MCF 10A (cell line): ENCODE data around the gene LRRC7. TPM values are rescaled to one million over a fixed set of nuclear protein-coding genes. Genes with fewer than 3 reads are reported as not detected.
A peak's percentile ranks its signal among the peaks of the same experiment; 100 is the strongest.
"Not testable (repeated sequence)": the region's sequence is repeated elsewhere in the genome, so short reads cannot be mapped to it uniquely, and the experiment has no call there.

ENCODE experiments used
- BruUV-seq: library from RNA; stranded (reverse); fragments of 400-500 nt; replicated peaks from 2 replicates; lab custom pipeline; 2021; lab: Mats Ljungman, UMichigan
- CTCF ChIA-PET: fragments of 300-600 bp; sonication (Branson Sonifier 250); formaldehyde crosslinking; extraction: SDS; loops from one replicate; lab custom pipeline; 2021; ENCODE audit warnings: antibody characterized with exemption, inconsistent platforms; lab: Yijun Ruan, JAX
- POLR2A ChIA-PET: fragments of 300-600, 350-650 bp; sonication (Branson Sonifier 250); formaldehyde crosslinking; extraction: SDS; loops from one replicate; lab custom pipeline; 2020; ENCODE audit warnings: antibody characterized with exemption, inconsistent platforms; lab: Yijun Ruan, JAX
- DNase-seq: peaks from one replicate; pipeline ENCODE4 v3.0.0-alpha.2; 2018; ENCODE audit not compliant: unreplicated experiment
- H3K27ac Mint-ChIP-seq: one replicate; pipeline ENCODE4 v1.8.0; 2022; ENCODE audit warnings: mild to moderate bottlenecking, low read depth, mixed read lengths; ENCODE audit not compliant: unreplicated experiment
- H3K27me3 Mint-ChIP-seq: one replicate; pipeline ENCODE4 v1.8.0; 2022; ENCODE audit warnings: mixed read lengths; ENCODE audit not compliant: insufficient read depth, unreplicated experiment
- H3K36me3 Mint-ChIP-seq: one replicate; pipeline ENCODE4 v1.8.0; 2022; ENCODE audit warnings: mild to moderate bottlenecking, moderate library complexity, mixed read lengths; ENCODE audit not compliant: insufficient read depth, unreplicated experiment
- H3K4me1 Mint-ChIP-seq: one replicate; pipeline ENCODE4 v1.8.0; 2022; ENCODE audit warnings: mixed read lengths; ENCODE audit not compliant: insufficient read depth, unreplicated experiment
- H3K4me3 Mint-ChIP-seq: one replicate; pipeline ENCODE4 v1.8.0; 2022; ENCODE audit warnings: mild to moderate bottlenecking, moderate library complexity, mixed read lengths; ENCODE audit not compliant: unreplicated experiment
- H3K9me3 Mint-ChIP-seq: one replicate; pipeline ENCODE4 v1.8.0; 2022; ENCODE audit warnings: mixed read lengths; ENCODE audit not compliant: unreplicated experiment
- CTCF ChIP-seq: fragments of 200-600 bp; IDR thresholded peaks from one replicate; pipeline ENCODE4 v1.8.0; 2022; ENCODE audit warnings: antibody characterized with exemption, mild to moderate bottlenecking; ENCODE audit not compliant: unreplicated experiment
- intact Hi-C: fragments of 100-400 bp; cut with micrococcal nuclease; formaldehyde crosslinking; loops from 2 replicates; pipeline ENCODE4 v1.14.1; 2022
- total RNA-seq: library from RNA; stranded (reverse); gene quantifications from 2 replicates; pipeline ENCODE4 v1.2.3, GENCODE V29; 2022

LRRC7 gene
- total RNA-seq, 1 experiment from 2014 or later = not detected

DNA sequence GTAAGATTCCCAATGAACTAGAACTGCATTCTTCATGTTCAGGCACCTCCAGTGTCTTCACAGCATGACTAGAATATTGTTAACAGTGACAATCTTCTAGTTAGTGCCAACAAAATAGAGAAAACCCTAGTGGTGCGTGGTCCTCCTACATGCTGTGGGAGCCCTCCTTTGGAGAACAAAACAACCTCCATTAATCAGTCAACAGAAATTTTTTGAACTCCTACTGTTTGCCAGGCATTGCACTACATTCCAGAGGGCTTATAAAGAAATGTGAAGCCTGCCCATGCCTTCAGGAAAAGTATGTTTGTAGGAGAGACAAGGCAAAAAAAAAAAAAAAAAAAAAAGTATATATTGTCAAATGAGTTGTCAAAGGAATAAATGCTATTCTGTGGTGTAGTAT lies 385.0 kb downstream of the LRRC7 start:
- CTCF ChIA-PET = no interaction called here

GRCh38 chr1:69962452-69962851 lies 394.7 kb downstream of the LRRC7 start:
- CTCF ChIA-PET = interaction anchor here (0.6 to 0.7 kb wide), 4 partner anchors 9 to 1952 kb away, joined by 3 to 5 read pairs (median 4); no protein-coding TSS in a partner anchor
- H3K36me3 Mint-ChIP-seq, POLR2A ChIA-PET, intact Hi-C loops, BruUV-seq, H3K9me3 Mint-ChIP-seq, H3K4me3 Mint-ChIP-seq, DNase-seq, H3K4me1 Mint-ChIP-seq, H3K27ac Mint-ChIP-seq: not testable (repeated sequence)
- H3K27me3 Mint-ChIP-seq = peaks cover 35% of the 10 kb centered on the region

More for the DNA sequence above, 385.0 kb downstream of the LRRC7 start:
- Mint-ChIP-seq H3K36me3 (no peaks in the 10 kb centered on the region), H3K27me3 (peaks cover 55% of the 10 kb centered on the region), H3K9me3 (no peaks in the 10 kb centered on the region), H3K4me1 (peaks cover 4% of the 10 kb centered on the region), H3K27ac (no peak overlapping the region), H3K4me3 (no peak overlapping the region)
- TF ChIP-seq CTCF = no peak
- POLR2A ChIA-PET = no interaction called here
- no peak for DNase-seq
- BruUV-seq = no TSS peak
- intact Hi-C loops = no loop called here

DNA sequence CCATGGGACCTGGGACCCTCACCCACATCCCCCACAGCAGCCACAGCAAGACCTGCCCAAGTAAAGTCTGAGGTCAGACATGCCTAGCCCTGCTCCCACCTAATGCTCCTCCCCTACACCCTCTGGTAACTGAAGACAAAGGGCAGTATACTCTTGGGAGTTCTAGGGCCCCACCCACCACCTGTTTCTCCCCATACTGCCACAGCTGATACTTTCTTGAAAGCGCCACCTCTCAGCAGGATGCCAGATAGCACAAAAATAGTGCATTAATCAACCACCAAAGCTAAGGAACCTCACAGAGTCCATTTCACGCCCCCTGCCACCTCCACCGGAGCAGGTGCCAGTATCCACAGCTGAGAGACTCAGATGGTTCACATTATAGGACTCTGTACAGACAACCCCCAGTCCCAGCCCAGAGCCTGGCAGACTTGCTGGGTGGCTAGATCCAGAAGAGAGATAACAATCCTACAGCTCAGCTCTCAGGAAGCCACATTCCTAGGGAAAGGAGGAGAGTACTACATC lies 399.6 kb downstream of the LRRC7 start:
- BruUV-seq = no TSS peak
- ChIA-PET CTCF (no interaction called here), POLR2A (no interaction called here)
- peaks cover 25% of the 10 kb centered on the region for H3K27me3 Mint-ChIP-seq
- intact Hi-C loops = no loop called here
- no peak overlapping the region for H3K27ac Mint-ChIP-seq
- H3K36me3 Mint-ChIP-seq = no peaks in the 10 kb centered on the region
- H3K4me1 Mint-ChIP-seq = no peaks in the 10 kb centered on the region
- peaks cover 7% of the 10 kb centered on the region for H3K9me3 Mint-ChIP-seq
- no peak overlapping the region for H3K4me3 Mint-ChIP-seq
- DNase-seq = no peak
- no peak for TF ChIP-seq CTCF

- H3K9me3 Mint-ChIP-seq = no peaks in the 10 kb centered on the region
- H3K4me3 Mint-ChIP-seq = no peak overlapping the region
- no TSS peak for BruUV-seq
- no peaks in the 10 kb centered on the region for H3K36me3 Mint-ChIP-seq
- no peak for TF ChIP-seq CTCF
- H3K27ac Mint-ChIP-seq = no peak overlapping the region
- peaks cover 52% of the 10 kb centered on the region for H3K27me3 Mint-ChIP-seq
- CTCF ChIA-PET = no interaction called here
- intact Hi-C loops = no loop called here
- DNase-seq = peak; percentile 6
- POLR2A ChIA-PET = no interaction called here
- H3K4me1 Mint-ChIP-seq = no peaks in the 10 kb centered on the region
Measured at GRCh38 chr1:69976896-69977295, 409.2 kb downstream of the LRRC7 start.

DNA sequence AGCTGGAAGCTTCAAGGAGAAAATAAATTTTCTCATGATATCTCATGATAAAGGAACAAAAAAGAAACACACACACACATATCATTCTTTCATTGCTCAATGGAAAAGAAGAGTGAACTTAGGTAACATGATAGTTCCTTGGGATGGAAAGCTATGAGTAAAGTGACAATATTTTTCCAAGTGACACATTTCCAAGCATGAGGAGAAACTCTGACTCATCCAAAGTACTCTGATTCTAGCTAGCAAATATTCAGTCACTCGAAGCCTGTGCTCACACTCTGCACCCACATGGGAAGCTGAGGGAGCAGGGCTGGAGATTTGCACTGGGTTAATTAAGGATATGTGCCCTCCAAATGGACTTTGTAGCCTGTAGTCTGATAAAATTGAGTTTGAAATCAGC lies 415.3 kb downstream of the LRRC7 start:
- Mint-ChIP-seq H3K27ac (no peak overlapping the region), H3K27me3 (peaks cover 61% of the 10 kb centered on the region), H3K4me3 (no peak overlapping the region), H3K9me3 (no peaks in the 10 kb centered on the region), H3K36me3 (no peaks in the 10 kb centered on the region), H3K4me1 (no peaks in the 10 kb centered on the region)
- TF ChIP-seq CTCF = no peak
- no TSS peak for BruUV-seq
- intact Hi-C loops = no loop called here
- DNase-seq = no peak
- ChIA-PET POLR2A (no interaction called here), CTCF (no interaction called here)
